ENCODE measurements around the gene KRTAP5-8.
"Not testable (repeated sequence)": the region's sequence is repeated elsewhere in the genome, so short reads cannot be mapped to it uniquely, and the experiment has no call there.

The KRTAP5-8 gene

DNA sequence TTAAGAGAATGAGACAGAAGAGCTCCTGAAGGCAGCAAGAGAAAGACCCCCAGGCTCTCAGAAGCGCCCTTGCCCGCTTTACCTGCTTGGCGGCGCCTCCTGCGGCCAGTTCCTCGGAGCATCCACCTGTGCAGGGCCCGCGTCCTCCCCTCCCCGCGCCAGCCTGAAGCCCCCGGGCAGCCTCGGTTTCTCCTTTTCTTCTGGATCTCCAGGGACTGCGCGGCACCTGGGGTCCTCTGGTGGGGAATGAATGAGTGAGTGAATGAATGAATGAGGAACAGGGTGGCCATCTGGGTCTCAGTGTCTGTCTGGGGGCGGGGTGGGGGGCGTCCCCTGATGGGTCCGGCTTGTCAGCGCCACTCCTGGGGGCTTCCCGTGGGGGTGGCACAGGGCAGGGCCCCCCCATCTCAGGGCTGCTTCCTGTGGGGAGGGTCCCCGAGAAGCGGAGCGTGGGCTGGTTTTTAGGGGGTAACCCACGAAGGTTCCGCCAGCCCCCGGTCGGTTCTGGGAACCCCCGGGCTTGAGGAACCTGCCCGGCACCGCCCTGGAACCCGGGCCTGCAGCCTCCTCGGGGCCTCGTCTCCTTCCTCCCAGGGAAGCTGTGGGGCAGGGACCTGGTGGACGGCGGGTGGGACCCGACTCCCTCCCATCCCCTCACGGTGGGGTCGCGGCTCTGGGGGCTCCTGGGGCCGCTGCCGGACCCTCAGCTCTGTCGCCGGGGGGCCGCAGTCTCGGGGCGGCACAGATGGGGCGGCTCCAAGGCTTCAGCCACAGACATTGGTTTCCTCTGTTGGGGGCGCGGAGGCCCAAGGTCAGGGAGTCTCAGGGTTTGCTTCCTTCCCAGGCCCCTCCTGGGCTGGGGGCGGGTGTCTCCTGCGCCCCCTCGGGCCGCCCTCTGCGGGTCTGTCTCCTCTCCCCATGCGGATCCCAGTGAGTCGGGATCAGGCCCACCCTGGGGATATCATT lies 19.0 kb upstream of the KRTAP5-8 start:
- no peak for DNase-seq

- DNase-seq = no peak
These were observed 18.3 kb upstream of the KRTAP5-8 start for GRCh38 chr11:71519546-71519945.

- DNase-seq = no peak
These were observed 12.5 kb upstream of the KRTAP5-8 start for GRCh38 chr11:71525188-71525937.

GRCh38 chr11:71525938-71526495 lies 11.8 kb upstream of the KRTAP5-8 start:
- DNase-seq = no peak

DNA sequence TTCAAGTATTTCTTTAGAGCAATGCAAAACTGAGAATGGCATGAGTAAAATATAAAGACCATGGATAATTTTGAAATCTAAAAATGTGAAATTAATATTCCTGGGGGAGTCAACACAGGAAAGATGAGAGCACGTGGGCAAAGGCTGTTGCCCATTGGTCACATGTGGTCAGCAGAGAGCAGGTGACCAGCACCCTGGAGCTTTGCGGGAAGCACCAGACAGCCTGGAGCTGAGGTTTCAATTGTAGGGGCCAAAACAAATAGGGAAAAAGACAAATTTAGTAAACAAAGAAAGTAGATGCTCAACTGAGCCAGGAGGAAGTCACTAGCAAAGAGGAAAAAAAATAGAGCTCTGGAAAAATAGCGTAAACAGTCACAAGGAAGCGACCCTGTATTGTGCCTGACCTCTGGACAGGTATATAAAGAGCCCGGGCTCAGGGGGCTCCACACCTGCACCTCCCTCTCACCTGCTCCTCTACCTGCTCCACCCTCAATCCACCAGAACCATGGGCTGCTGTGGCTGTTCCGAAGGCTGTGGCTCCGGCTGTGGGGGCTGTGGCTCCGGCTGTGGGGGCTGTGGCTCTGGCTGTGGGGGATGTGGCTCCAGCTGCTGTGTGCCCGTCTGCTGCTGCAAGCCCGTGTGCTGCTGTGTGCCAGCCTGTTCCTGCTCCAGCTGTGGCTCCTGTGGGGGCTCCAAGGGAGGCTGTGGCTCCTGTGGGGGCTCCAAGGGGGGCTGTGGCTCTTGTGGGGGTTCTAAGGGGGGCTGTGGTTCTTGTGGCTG lies 10.8 kb upstream of the KRTAP5-8 start, which contains the start of gene KRTAP5-7:
Gene KRTAP5-7 (plus strand): TSS at position 472 of the 780 bp plus-strand sequence. CDS start 34 bp downstream, at position 506.
- not testable (repeated sequence) for DNase-seq

- no peak for DNase-seq
These were observed 10.1 kb upstream of the KRTAP5-8 start for GRCh38 chr11:71527576-71528210.

- no peak for DNase-seq
These were observed 7.2 kb upstream of the KRTAP5-8 start for GRCh38 chr11:71530602-71531001.

DNA sequence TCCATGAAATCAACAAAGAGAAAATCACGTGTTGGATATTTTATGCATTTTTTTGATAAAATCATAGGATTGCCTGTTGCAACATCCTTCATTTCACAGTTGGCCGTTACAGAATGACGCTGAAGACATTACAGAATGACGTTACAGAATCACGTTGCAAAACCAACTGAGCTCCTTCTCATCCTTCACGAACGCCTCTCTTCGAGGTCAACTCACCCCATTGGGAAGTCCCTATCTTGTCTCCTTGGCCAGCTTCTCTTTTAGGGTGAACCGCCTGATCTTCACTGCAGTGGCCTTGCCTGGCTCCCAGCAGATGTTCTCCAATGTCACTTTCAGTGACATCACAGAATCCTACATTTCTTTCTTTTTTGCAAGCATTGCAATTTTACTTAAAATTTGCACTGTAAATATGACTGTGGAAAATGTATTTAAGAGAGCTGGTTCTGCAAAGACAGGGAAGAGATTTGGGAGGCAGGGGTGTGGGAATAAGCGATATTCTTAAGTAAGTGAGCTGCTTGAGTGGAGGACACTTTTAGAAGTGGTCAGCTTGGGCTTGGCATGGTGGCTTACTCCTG lies 5.7 kb upstream of the KRTAP5-8 start:
- no peak for DNase-seq

- not testable (repeated sequence) for DNase-seq
These were observed 2.9 kb upstream of the KRTAP5-8 start for GRCh38 chr11:71534711-71535608.

GRCh38 chr11:71535825-71536224 lies 2.0 kb upstream of the KRTAP5-8 start:
- no peak for DNase-seq

GRCh38 chr11:71537537-71537936 lies 288 bp upstream of the KRTAP5-8 start:
- no peak for DNase-seq

DNA sequence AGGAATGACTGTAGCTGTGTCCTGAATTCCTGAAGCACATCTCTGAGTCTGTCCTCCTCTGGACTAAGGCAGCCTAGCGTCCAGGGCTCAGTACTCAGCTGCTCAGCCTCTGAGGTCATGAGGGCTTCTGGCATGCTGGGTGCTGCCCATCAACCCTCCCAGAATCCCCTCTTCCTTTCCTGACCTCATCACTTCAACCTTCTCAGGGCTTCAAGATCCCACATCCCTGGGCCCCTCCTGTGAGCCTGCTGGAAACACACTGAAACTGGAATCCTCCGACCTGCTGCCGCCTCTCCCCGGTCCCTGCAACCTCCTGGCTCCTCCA lies 803 bp downstream of the KRTAP5-8 start:
- no peak for DNase-seq

DNA sequence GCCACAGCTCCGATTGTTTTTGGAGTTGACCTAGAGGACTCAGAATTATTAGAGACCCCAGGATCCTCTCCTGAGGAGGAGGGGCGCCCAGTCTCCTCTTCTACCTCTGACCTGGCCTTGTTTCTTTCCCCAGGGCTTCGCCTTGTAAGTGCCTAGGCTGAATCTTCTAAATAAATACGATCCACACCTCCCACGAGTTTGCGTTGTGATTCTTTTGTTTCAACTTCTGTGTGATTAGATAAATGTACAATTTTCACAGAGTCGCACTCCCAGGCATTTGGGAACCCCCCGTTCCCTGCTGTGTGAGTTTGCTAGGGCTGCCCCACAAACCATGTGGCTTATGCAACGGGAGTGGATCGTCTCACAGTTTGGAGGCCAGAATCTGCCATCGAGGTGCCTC lies 1.2 kb downstream of the KRTAP5-8 start:
- DNase-seq = no peak

GRCh38 chr11:71539971-71540370 lies 2.1 kb downstream of the KRTAP5-8 start:
- DNase-seq = not testable (repeated sequence)

DNA sequence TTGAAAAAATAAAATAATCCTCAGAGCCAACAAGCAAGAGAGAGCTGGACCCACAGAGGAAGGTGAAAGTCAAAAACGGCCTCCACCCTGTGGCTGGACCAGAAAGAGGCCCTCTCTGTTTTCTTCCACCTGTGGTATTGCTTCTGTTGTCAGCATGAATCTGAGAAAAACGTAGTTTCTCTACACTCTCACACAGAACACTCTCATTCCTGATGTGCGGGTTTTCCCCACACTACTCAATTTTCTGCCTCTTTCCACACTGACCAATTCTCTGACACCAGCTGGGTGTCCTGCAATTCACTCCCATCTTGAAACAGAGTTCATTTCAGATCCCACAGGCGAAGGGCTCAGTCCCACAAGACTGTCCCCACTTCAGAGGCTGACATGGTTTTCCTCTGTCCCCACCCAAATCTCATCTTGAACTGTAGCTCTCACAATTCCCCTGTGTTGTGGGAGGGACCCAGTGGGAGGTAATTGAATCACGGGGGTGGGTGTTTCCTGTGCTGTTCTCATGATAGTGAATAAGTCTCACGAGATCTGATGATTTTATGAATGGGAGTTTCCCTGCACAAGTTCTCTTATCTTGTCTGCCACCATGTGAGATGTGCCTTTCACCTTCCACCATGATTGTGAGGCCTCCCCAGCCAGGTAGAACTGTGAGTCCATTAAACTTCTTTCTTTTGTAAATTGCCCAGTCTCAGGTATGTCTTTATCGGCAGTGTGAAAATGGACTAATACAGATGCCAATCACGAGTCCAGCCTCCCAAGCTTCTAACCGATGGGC lies 2.9 kb downstream of the KRTAP5-8 start:
- DNase-seq = not testable (repeated sequence)

GRCh38 chr11:71542382-71542781 lies 4.6 kb downstream of the KRTAP5-8 start:
- DNase-seq = no peak

GRCh38 chr11:71542879-71543777 lies 5.3 kb downstream of the KRTAP5-8 start:
- no peak for DNase-seq

- no peak for DNase-seq
These were observed 6.0 kb downstream of the KRTAP5-8 start for GRCh38 chr11:71543866-71544265.

Data from NCI-H2081 treated with DMSO at 0.1 percent for 48 hours (cell line).